ENCODE data around the gene ABRAXAS1. TPM values are rescaled to one million over a fixed set of nuclear protein-coding genes. Genes with fewer than 3 reads are reported as not detected.

The ABRAXAS1 gene
- total RNA-seq, 1 donor from 2014 or later, result 25.9 TPM

DNA sequence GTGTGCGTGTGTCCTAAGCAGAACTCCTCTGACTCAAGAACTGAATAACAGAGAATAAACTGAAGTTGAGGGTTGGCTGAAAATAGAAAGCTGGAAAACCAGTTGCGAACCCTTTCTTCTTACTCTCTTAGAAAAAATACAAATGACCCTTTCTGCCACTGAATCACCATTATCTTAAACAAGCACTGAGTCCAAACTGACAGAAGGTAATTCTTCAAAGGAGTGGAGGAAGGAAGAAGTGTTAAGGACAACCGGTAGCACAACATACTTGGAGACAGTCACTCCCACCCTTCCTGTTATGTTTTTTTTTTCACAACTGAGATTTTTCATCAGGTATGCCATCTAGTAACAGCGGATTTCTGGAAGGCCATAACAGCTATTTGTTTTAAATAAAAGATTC is 67.3 kb downstream of the ABRAXAS1 start:
- Mint-ChIP-seq H3K9me3 (no peaks in the 10 kb centered on the region), H3K4me3 (no peak overlapping the region), H3K27ac (ENCODE audit: unreplicated experiment) (no peak overlapping the region), H3K4me1 (no peaks in the 10 kb centered on the region), H3K27me3 (ENCODE audit: low read depth) (no peaks in the 10 kb centered on the region), H3K36me3 (ENCODE audit: low read depth) (peaks cover 16% of the 10 kb centered on the region)
- no peak for DNase-seq (ENCODE audit: low read depth, low spot score)
- TF ChIP-seq, protein P1, sequence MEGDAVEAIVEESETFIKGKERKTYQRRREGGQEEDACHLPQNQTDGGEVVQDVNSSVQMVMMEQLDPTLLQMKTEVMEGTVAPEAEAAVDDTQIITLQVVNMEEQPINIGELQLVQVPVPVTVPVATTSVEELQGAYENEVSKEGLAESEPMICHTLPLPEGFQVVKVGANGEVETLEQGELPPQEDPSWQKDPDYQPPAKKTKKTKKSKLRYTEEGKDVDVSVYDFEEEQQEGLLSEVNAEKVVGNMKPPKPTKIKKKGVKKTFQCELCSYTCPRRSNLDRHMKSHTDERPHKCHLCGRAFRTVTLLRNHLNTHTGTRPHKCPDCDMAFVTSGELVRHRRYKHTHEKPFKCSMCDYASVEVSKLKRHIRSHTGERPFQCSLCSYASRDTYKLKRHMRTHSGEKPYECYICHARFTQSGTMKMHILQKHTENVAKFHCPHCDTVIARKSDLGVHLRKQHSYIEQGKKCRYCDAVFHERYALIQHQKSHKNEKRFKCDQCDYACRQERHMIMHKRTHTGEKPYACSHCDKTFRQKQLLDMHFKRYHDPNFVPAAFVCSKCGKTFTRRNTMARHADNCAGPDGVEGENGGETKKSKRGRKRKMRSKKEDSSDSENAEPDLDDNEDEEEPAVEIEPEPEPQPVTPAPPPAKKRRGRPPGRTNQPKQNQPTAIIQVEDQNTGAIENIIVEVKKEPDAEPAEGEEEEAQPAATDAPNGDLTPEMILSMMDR (conservative IDR thresholded peaks at IDR 0.05), result no peak

DNA sequence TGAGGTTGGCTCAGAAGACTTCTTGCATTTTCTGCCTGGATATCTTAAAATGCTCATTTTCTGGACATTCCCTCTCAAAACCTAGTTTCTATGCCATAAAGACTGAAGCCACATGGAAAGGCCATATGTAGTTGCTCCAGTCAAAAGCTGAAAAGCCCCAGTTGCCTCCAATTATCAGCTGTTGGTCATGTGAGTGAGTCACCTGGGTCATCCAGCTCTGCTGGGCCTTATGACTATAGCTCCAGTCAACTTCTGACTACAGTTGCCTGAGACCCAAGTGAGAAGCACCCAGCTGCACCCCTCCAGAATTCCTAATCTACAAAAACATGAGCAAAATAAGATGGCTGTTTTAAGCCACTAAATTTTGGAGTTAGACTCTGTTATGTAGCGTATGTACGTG is 71.2 kb downstream of the ABRAXAS1 start:
- H3K27me3 Mint-ChIP-seq (ENCODE audit: low read depth), result no peaks in the 10 kb centered on the region
- H3K4me3 Mint-ChIP-seq, result no peak overlapping the region
- H3K27ac Mint-ChIP-seq (ENCODE audit: unreplicated experiment), result no peak overlapping the region
- no peaks in the 10 kb centered on the region for H3K4me1 Mint-ChIP-seq
- TF ChIP-seq, protein P1 (conservative IDR thresholded peaks at IDR 0.05), result no peak
- DNase-seq (ENCODE audit: low read depth, low spot score), result no peak
- peaks cover 14% of the 10 kb centered on the region for H3K36me3 Mint-ChIP-seq (ENCODE audit: low read depth)
- no peaks in the 10 kb centered on the region for H3K9me3 Mint-ChIP-seq

Other genes with a start within 250 kb of the ABRAXAS1 start
- 19.7 and 21.9 TPM in 2 replicates for gene COQ2, start 200.3 kb downstream of the ABRAXAS1 start, total RNA-seq
- gene HPSE, start 150.3 kb downstream of the ABRAXAS1 start, total RNA-seq, result 0.30 and 0.32 TPM in 2 replicates
- 14.0 and 15.7 TPM in 2 replicates for gene HELQ, start 29.3 kb downstream of the ABRAXAS1 start, total RNA-seq
- gene MRPS18C, start 29.0 kb downstream of the ABRAXAS1 start, total RNA-seq, result 49.3 and 56.8 TPM in 2 replicates
- gene GPAT3, start 51.0 kb upstream of the ABRAXAS1 start, total RNA-seq, result not detected in 2 replicates

All from neural crest cell (in vitro differentiated cells).